HG03565 (cell line): ENCODE data around the gene PPP1R12B.
"Not testable (repeated sequence)": the region's sequence is repeated elsewhere in the genome, so short reads cannot be mapped to it uniquely, and the experiment has no call there.

Source experiments
- ATAC-seq: cut with Tn5 transposase; IDR thresholded peaks from one replicate; pipeline ENCODE4 v1.9.1; 2021; ENCODE audit warnings: mild to moderate bottlenecking, moderate library complexity; ENCODE audit not compliant: unreplicated experiment

Gene PPP1R12B

GRCh38 chr1:202553560-202554038 is 205.1 kb downstream of the PPP1R12B start:
- no peak for ATAC-seq

GRCh38 chr1:202554619-202555018 is 206.1 kb downstream of the PPP1R12B start:
- ATAC-seq = not testable (repeated sequence)

GRCh38 chr1:202556037-202556436 is 207.5 kb downstream of the PPP1R12B start:
- not testable (repeated sequence) for ATAC-seq

GRCh38 chr1:202557662-202558061 is 209.2 kb downstream of the PPP1R12B start:
- ATAC-seq = not testable (repeated sequence)

- ATAC-seq = no peak
Measured at GRCh38 chr1:202561240-202561639, 212.7 kb downstream of the PPP1R12B start.

- no peak for ATAC-seq
Measured at GRCh38 chr1:202561726-202562443, 213.4 kb downstream of the PPP1R12B start.

GRCh38 chr1:202562444-202563060 is 214.1 kb downstream of the PPP1R12B start:
- ATAC-seq = no peak

- no peak for ATAC-seq
Measured at GRCh38 chr1:202563818-202564217, 215.3 kb downstream of the PPP1R12B start.

GRCh38 chr1:202564958-202565495 is 216.5 kb downstream of the PPP1R12B start:
- no peak for ATAC-seq

GRCh38 chr1:202565890-202566602 is 217.5 kb downstream of the PPP1R12B start:
- ATAC-seq = peak; percentile 78

GRCh38 chr1:202567738-202568137 is 219.2 kb downstream of the PPP1R12B start:
- no peak for ATAC-seq

- no peak for ATAC-seq
Measured at GRCh38 chr1:202568410-202568809, 219.9 kb downstream of the PPP1R12B start.

GRCh38 chr1:202568826-202569225 is 220.3 kb downstream of the PPP1R12B start:
- ATAC-seq = no peak

GRCh38 chr1:202569393-202570322 is 221.2 kb downstream of the PPP1R12B start:
- no peak for ATAC-seq

GRCh38 chr1:202571719-202572339 is 223.3 kb downstream of the PPP1R12B start:
- no peak for ATAC-seq

GRCh38 chr1:202572867-202573266 is 224.4 kb downstream of the PPP1R12B start:
- no peak for ATAC-seq

GRCh38 chr1:202575918-202576653 is 227.6 kb downstream of the PPP1R12B start:
- no peak for ATAC-seq

- no peak for ATAC-seq
Measured at GRCh38 chr1:202576816-202577215, 228.3 kb downstream of the PPP1R12B start.

GRCh38 chr1:202577381-202577780 is 228.9 kb downstream of the PPP1R12B start:
- no peak for ATAC-seq
